Measurements from ENCODE around the gene BLVRA. TPM values are rescaled to one million over a fixed set of nuclear protein-coding genes. Genes with fewer than 3 reads are reported as not detected.
"Not testable (repeated sequence)": the region's sequence is repeated elsewhere in the genome, so short reads cannot be mapped to it uniquely, and the experiment has no call there.

Gene BLVRA
- total RNA-seq, 1 donor from 2014 or later, result 32.2 TPM

- H3K27ac Mint-ChIP-seq; DNase-seq (ENCODE audit: low spot score); H3K9me3 Mint-ChIP-seq; H3K27me3 Mint-ChIP-seq (ENCODE audit: low read depth); intact Hi-C loops (cut with micrococcal nuclease); H3K4me3 Mint-ChIP-seq (ENCODE audit: low read depth): not testable (repeated sequence)
- Mint-ChIP-seq H3K36me3 (ENCODE audit: low read depth) (peaks cover 11% of the 10 kb centered on the region), H3K4me1 (ENCODE audit: low read depth) (peaks cover 30% of the 10 kb centered on the region)
Measured at GRCh38 chr7:43731494-43731893, 27.0 kb upstream of the BLVRA start.

- H3K4me3 Mint-ChIP-seq (ENCODE audit: low read depth); H3K27ac Mint-ChIP-seq: not testable (repeated sequence)
Measured at GRCh38 chr7:43734575-43735332, 23.7 kb upstream of the BLVRA start.

GRCh38 chr7:43735403-43735801 lies 23.1 kb upstream of the BLVRA start:
- no peak for DNase-seq (ENCODE audit: low spot score)
- intact Hi-C loops (cut with micrococcal nuclease), result loop anchor here (1.0 kb wide), 1 partner anchor 21 kb away; no protein-coding TSS in a partner anchor
- no peak overlapping the region for H3K4me3 Mint-ChIP-seq (ENCODE audit: low read depth)

More at GRCh38 chr7:43734575-43735332, 23.7 kb upstream of the BLVRA start:
- H3K27me3 Mint-ChIP-seq (ENCODE audit: low read depth); DNase-seq (ENCODE audit: low spot score); H3K36me3 Mint-ChIP-seq (ENCODE audit: low read depth); H3K9me3 Mint-ChIP-seq: not testable (repeated sequence)
- H3K4me1 Mint-ChIP-seq (ENCODE audit: low read depth), result peaks cover 15% of the 10 kb centered on the region
- intact Hi-C loops (cut with micrococcal nuclease), result loop anchor here (1.0 kb wide), 1 partner anchor 22 kb away; no protein-coding TSS in a partner anchor

GRCh38 chr7:43735802-43736603 lies 22.5 kb upstream of the BLVRA start:
- Mint-ChIP-seq H3K4me3 (ENCODE audit: low read depth) (no peak overlapping the region), H3K27me3 (ENCODE audit: low read depth) (peaks cover 1% of the 10 kb centered on the region), H3K9me3 (no peaks in the 10 kb centered on the region), H3K4me1 (ENCODE audit: low read depth) (peaks cover 15% of the 10 kb centered on the region), H3K27ac (peak overlapping the region; percentile 23), H3K36me3 (ENCODE audit: low read depth) (no peaks in the 10 kb centered on the region)
- no peak for DNase-seq (ENCODE audit: low spot score)
- intact Hi-C loops (cut with micrococcal nuclease), result loop anchor here (1.0 kb wide), 1 partner anchor 20 kb away; no protein-coding TSS in a partner anchor

More at GRCh38 chr7:43735403-43735801, 23.1 kb upstream of the BLVRA start:
- Mint-ChIP-seq H3K9me3 (no peaks in the 10 kb centered on the region), H3K36me3 (ENCODE audit: low read depth) (no peaks in the 10 kb centered on the region), H3K4me1 (ENCODE audit: low read depth) (peaks cover 15% of the 10 kb centered on the region), H3K27ac (peak overlapping the region; percentile 23), H3K27me3 (ENCODE audit: low read depth) (peaks cover 1% of the 10 kb centered on the region)

GRCh38 chr7:43737467-43738127 lies 20.9 kb upstream of the BLVRA start:
- intact Hi-C loops (cut with micrococcal nuclease), result no loop called here
- Mint-ChIP-seq H3K36me3 (ENCODE audit: low read depth) (no peaks in the 10 kb centered on the region), H3K4me3 (ENCODE audit: low read depth) (no peak overlapping the region), H3K27me3 (ENCODE audit: low read depth) (peaks cover 1% of the 10 kb centered on the region), H3K27ac (no peak overlapping the region), H3K9me3 (no peaks in the 10 kb centered on the region), H3K4me1 (ENCODE audit: low read depth) (peaks cover 12% of the 10 kb centered on the region)
- DNase-seq (ENCODE audit: low spot score), result no peak

- no peak for DNase-seq (ENCODE audit: low spot score)
- Mint-ChIP-seq H3K36me3 (ENCODE audit: low read depth) (no peaks in the 10 kb centered on the region), H3K27ac (no peak overlapping the region), H3K4me3 (ENCODE audit: low read depth) (no peak overlapping the region), H3K4me1 (ENCODE audit: low read depth) (no peaks in the 10 kb centered on the region), H3K9me3 (no peaks in the 10 kb centered on the region), H3K27me3 (ENCODE audit: low read depth) (peaks cover 14% of the 10 kb centered on the region)
- intact Hi-C loops (cut with micrococcal nuclease), result no loop called here
Measured at GRCh38 chr7:43742692-43743091, 15.8 kb upstream of the BLVRA start.

GRCh38 chr7:43747328-43748105 lies 11.0 kb upstream of the BLVRA start:
- intact Hi-C loops (cut with micrococcal nuclease), result no loop called here
- H3K36me3 Mint-ChIP-seq (ENCODE audit: low read depth), result no peaks in the 10 kb centered on the region
- DNase-seq (ENCODE audit: low spot score), result no peak
- H3K27me3 Mint-ChIP-seq (ENCODE audit: low read depth), result peaks cover 14% of the 10 kb centered on the region
- H3K27ac Mint-ChIP-seq, result no peak overlapping the region
- H3K4me3 Mint-ChIP-seq (ENCODE audit: low read depth), result no peak overlapping the region
- H3K4me1 Mint-ChIP-seq (ENCODE audit: low read depth), result peaks cover 9% of the 10 kb centered on the region
- H3K9me3 Mint-ChIP-seq, result no peaks in the 10 kb centered on the region

GRCh38 chr7:43749383-43749940 lies 9.0 kb upstream of the BLVRA start:
- H3K4me3 Mint-ChIP-seq (ENCODE audit: low read depth), result no peak overlapping the region
- intact Hi-C loops (cut with micrococcal nuclease), result no loop called here
- H3K9me3 Mint-ChIP-seq, result no peaks in the 10 kb centered on the region
- no peaks in the 10 kb centered on the region for H3K36me3 Mint-ChIP-seq (ENCODE audit: low read depth)
- H3K4me1 Mint-ChIP-seq (ENCODE audit: low read depth), result peaks cover 9% of the 10 kb centered on the region
- peaks cover 22% of the 10 kb centered on the region for H3K27me3 Mint-ChIP-seq (ENCODE audit: low read depth)
- no peak for DNase-seq (ENCODE audit: low spot score)
- H3K27ac Mint-ChIP-seq, result no peak overlapping the region

GRCh38 chr7:43750016-43750887 lies 8.2 kb upstream of the BLVRA start:
- Mint-ChIP-seq H3K4me1 (ENCODE audit: low read depth) (peaks cover 9% of the 10 kb centered on the region), H3K4me3 (ENCODE audit: low read depth) (no peak overlapping the region), H3K27me3 (ENCODE audit: low read depth) (peaks cover 20% of the 10 kb centered on the region), H3K27ac (no peak overlapping the region), H3K9me3 (no peaks in the 10 kb centered on the region), H3K36me3 (ENCODE audit: low read depth) (no peaks in the 10 kb centered on the region)
- intact Hi-C loops (cut with micrococcal nuclease), result no loop called here
- DNase-seq (ENCODE audit: low spot score), result no peak

- no peaks in the 10 kb centered on the region for H3K9me3 Mint-ChIP-seq
- intact Hi-C loops (cut with micrococcal nuclease), result no loop called here
- no peak overlapping the region for H3K4me3 Mint-ChIP-seq (ENCODE audit: low read depth)
- no peak for DNase-seq (ENCODE audit: low spot score)
- peaks cover 19% of the 10 kb centered on the region for H3K27me3 Mint-ChIP-seq (ENCODE audit: low read depth)
- no peaks in the 10 kb centered on the region for H3K36me3 Mint-ChIP-seq (ENCODE audit: low read depth)
- peaks cover 24% of the 10 kb centered on the region for H3K4me1 Mint-ChIP-seq (ENCODE audit: low read depth)
- H3K27ac Mint-ChIP-seq, result no peak overlapping the region
Measured at GRCh38 chr7:43752411-43752810, 6.1 kb upstream of the BLVRA start.

- no peak for DNase-seq (ENCODE audit: low spot score)
- no peaks in the 10 kb centered on the region for H3K36me3 Mint-ChIP-seq (ENCODE audit: low read depth)
- intact Hi-C loops (cut with micrococcal nuclease), result no loop called here
- H3K4me3 Mint-ChIP-seq (ENCODE audit: low read depth), result no peak overlapping the region
- no peaks in the 10 kb centered on the region for H3K9me3 Mint-ChIP-seq
- peaks cover 21% of the 10 kb centered on the region for H3K27me3 Mint-ChIP-seq (ENCODE audit: low read depth)
- H3K4me1 Mint-ChIP-seq (ENCODE audit: low read depth), result peaks cover 30% of the 10 kb centered on the region
- H3K27ac Mint-ChIP-seq, result no peak overlapping the region
Measured at GRCh38 chr7:43753271-43753810, 5.1 kb upstream of the BLVRA start.

All from activated T-helper 2 cell treated with anti-CD3 and anti-CD28 coated beads, Interferon-gamma antibody, Interleukin-2, Interleukin-4, amounts not matched to agents 10 μg/mL and 5 μg/mL and 100 μg/mL, durations not matched to agents 14 hours and 24 hours and 36 hours (primary cell).